Pulmonary artery endothelial cell (primary cell): Measurements from ENCODE around the gene TGFBR2. TPM values are rescaled to one million over a fixed set of nuclear protein-coding genes. Genes with fewer than 3 reads are reported as not detected.

Experiments
- DNase-seq: peaks from one replicate; pipeline ENCODE4 v3.0.0-alpha.2; 2011; ENCODE audit warnings: low read depth, low spot score
- total RNA-seq: library from RNA; depleted of rRNA; stranded (reverse); fragments of >200 nt; gene quantifications from 2 replicates; pipeline ENCODE4 v1.2.3, GENCODE V29; 2014

TGFBR2 gene
- total RNA-seq, 1 donor from 2014 or later: 379 TPM

DNA sequence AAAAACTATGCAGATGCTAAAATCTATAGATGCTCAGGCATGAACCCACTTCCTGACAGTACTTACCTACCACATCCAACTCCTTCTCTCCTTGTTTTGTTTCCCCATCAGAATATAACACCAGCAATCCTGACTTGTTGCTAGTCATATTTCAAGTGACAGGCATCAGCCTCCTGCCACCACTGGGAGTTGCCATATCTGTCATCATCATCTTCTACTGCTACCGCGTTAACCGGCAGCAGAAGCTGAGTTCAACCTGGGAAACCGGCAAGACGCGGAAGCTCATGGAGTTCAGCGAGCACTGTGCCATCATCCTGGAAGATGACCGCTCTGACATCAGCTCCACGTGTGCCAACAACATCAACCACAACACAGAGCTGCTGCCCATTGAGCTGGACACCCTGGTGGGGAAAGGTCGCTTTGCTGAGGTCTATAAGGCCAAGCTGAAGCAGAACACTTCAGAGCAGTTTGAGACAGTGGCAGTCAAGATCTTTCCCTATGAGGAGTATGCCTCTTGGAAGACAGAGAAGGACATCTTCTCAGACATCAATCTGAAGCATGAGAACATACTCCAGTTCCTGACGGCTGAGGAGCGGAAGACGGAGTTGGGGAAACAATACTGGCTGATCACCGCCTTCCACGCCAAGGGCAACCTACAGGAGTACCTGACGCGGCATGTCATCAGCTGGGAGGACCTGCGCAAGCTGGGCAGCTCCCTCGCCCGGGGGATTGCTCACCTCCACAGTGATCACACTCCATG, 65.3 kb downstream of the TGFBR2 start:
- DNase-seq: no peak

DNA sequence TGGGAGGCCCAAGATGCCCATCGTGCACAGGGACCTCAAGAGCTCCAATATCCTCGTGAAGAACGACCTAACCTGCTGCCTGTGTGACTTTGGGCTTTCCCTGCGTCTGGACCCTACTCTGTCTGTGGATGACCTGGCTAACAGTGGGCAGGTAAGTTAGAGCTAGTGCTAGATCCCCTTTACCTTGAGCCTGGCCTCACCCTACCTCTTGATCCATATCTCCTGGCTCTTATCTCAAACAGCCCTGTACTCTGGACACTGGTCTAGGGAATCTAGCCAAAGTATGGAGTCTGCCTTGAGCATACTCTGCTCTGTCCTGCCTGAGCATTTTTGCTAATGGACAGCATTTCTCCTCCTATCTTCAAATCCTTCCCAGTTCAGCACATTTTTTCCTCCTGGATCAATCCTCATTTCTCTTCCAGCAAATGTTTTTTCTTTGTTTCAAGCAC, 65.9 kb downstream of the TGFBR2 start:
- no peak for DNase-seq

DNA sequence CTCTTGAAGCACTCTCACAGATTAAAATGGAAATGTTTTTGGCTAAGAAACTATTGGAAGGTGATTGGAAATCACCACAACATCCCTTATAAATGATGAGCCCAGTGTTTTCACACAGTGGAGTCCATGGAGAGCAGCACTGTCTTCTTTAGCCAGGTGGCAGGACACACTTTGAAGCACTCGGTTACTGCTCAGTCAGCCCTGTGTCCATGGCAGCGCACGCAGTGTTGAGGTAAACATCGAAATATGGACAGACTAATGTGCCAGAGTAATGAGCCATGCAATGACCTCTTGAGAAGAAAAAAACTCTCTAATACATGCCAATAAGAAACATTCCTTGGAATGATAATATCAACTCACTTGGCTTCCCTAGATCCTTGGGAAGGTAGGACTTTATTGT, 66.6 kb downstream of the TGFBR2 start:
- no peak for DNase-seq

DNA sequence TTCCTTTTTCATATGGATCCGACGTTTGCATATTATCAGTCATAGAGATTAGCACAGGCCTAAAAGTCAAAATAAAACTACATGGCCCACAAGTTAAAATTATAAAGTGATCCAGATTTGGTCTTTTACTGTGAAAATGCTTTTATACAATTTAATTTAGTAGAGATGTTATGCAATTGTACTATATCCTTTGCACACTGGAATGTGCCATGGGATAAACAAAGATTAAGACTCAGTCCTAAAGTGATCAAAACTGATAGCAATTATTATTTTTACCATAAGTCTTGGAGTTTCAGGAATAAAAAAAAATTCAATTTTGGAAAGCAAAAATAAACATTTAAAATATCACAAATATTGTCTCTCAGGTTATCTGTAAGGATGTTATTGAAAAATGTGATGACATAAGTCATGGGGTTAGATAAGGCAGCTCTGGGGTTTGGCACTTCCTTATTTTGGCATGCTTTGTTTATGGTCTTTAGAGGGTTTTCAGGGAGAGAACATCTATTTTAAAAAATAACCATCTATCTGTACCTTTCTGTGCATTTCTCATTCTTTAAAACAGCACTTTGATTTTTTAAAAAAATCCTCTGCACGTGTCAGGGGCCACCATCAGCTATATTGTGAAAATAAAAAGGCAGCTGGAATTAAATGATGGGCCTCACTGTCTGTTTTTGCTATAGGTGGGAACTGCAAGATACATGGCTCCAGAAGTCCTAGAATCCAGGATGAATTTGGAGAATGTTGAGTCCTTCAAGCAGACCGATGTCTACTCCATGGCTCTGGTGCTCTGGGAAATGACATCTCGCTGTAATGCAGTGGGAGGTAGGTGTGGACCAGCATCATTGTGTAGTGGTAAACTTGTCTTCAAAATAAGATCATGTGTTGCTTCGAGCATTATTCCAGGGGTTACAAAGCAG, 67.3 kb downstream of the TGFBR2 start:
- DNase-seq: no peak

DNA sequence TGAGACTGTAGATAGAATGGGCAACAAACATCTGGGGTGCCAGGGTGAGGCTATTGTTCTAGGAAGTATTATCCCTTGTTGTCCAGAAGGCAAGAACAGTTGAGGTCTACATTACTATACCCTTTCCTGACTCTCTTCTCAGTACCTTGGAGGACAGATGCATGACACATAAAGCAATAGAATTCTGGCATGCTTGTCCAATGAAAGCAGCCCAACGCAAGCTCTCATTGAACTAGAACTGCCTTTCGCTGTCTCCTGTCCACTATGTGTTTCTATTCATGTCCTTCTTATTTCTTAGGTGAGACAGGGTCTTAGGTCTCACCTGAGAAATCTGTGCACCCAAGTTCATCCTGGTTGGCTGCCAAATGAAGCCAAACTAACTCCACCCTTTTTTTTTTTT, 68.6 kb downstream of the TGFBR2 start:
- no peak for DNase-seq

DNA sequence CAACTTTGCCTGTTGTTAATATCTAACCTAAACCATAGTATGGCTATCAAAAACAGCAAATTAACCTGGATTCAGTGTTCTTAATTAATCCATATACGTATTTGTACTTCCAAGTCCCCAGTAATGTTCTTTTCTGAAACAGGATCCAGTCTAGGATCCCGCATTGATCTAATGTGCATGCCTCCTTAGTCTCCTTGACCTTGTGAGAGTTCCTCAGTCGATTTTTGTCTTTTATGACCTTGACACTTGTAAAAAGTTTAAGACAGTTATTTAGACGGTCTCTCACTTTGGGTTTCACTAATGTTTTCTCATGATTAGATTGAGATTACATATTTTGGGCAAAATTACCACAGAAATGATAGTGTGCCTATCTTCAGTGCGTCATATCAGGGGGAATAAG, 69.4 kb downstream of the TGFBR2 start:
- no peak for DNase-seq

DNA sequence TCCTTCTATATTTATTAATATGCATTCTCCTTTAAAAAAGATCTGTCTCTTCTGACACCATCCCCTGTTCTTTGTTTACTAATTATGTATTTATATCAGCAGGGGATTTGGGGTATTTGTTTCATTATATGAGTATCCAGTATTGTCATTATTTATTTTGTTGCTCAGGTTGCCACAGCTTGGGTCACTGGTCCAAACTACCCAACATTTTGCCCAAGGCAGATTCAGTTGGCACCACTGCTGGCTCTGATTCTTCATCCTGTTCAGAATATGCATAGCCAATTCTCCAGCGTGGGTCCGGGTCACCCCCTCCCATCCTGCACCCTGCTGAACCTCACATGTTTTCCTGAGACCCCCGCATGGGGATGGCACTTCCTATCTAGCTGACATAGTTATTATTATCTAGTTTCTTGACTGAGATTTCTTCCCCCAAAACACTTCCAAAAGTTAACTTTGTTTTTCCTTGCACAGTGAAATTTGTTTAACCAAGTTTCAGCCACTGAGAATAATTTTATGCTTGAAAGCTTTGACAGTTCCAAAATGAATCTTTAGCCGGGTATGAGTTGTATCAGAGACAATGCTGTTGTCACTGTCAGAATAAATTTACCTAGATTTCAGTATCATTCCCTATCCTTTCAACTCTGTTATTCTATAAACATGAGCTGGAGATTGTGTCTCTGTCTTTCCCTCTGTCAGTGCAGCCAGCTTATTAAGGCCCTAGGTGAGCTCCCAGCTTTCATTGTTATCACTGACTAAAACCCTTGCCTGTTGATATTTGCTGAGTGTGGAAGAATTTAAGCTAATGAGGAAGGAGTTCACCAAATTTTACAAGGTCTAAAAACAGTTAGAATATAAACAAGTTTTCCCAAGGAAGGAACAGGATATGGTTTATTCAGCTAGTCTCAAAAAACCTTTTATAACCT, 70.3 kb downstream of the TGFBR2 start:
- no peak for DNase-seq

DNA sequence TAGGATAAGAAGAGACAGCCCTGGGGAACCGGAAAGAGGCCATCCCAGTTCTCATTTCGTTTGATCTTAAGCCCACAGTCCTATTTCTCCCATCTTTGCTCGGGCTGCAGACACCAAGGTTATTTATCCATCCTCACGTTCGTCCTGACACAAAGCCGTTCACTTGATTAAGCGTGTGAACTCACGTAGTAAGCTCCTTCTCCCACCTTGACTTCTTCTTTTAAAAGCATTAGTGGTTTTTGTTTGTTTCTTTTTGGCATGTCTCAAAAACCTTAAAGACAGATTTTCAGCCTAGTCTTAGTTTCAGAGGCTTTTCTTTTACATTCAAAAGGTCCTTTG, 70.9 kb downstream of the TGFBR2 start:
- no peak for DNase-seq

DNA sequence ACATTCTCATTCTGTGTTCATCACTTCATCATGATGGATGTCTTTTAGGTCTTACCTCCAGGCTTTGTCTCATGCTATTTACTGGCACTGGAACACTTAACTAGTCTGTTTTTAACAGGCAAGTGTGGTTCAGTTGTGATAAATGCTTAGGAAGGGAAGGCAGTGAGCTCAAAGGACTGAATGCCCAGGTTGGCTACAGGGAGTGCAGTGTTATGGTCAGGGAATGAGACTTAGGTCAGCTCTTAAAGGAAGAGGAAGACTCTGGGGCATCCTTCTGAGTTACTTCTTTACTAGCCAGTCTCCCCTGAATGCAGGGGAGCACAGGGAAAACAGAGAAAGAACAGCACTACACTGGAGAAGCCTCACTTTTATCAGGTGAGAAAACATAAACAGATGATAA, 72.6 kb downstream of the TGFBR2 start:
- no peak for DNase-seq

DNA sequence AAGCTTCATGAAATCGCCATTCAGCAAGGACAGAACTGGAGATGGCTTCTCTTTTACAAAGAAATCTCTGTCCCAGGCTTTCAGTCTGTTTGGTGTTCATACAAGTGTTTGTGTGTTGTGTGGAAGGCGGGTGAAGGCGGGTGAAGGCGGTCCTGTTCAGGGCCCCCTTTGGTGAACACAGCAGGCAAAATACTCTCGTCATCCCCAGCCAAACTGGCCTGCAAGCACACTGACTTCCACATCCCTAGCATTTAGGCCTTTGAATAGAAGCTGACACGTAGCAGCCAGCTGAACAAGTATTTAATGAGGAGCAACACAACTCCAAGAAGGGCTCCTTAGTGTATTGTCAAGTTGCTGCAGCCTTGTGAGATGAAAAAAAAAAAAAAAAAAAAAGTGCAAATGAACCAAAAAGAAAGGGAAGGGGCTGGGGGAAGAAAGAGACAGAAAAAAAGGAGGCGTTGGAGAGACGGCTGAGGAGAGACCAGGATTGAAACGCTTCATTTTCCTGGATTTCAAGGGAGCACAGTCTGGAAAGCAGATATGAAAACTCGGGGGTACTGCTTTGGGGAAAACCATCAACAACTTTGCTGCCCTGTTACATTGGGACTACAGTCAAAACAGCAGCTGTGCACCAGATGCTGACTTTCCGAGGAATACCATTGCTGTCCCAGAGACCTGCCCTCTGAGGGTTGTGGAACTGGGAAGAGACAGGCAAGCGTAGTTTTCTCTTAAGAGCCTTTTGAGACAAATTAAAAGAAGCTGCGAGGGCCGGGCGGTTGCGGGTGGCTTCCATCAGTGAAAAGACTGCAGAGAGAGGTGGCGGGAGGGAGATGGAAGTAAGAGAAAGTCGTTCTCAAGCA, 74.6 kb downstream of the TGFBR2 start:
- DNase-seq: no peak

DNA sequence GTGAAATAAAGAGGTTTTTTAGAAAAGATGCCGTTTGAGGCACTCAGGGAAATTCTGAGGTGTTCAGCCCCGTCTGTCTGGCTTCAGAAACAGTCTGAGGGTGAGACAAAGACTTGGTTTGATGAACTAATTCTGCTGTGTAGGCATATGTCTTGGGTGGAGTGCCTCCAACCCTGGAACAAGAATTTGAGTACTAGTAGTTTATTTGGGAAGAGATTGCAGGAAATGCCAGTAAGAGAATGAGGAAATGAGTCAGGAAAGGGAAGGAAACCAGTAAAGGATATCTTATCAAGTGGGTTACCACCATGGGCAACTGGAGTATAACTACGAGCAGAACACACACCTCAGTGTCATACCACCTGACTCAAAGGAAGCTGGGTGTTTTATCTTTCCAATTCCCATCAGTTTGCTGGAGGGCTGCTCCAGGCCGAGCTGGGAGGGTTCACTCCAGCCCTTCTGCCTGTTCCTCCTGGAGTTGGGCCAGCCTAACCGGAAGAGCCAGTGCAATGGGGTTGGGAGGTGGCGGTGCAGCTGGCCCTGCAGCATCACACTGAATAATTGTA, 75.3 kb downstream of the TGFBR2 start:
- peak; percentile 97 for DNase-seq

DNA sequence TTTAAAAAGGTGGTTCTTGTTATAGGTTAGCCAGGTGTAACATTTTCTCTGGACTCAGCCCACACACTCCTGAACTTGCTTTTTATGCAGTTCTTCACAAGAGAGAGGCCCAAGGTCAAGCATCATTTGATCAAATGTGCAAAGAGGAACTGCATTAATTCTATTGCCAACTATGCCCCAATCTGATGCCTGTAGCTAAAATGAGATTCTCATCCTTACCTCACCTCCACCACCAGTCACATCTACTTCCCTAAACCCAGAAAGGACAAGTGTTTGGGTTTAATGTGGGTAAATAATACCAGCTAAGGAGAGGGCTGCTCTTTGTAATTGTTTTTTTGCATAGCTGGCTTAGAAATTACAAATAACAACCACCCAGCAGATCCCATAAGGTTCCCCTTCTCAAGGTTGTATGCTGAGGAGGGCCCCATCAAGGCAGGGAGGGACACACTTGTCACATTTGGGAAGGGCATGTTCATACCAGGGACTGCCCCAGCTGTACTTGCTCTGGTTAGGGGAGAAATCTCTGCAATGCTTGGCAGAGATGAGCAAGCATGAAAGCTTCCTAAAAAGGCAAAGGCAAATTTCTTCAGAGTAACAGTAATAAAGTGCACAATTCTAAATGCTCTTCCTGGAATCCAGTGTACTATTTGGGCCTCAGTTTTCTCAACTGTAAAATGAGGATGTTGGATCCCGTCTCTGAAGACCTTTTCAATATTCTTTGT, 76.2 kb downstream of the TGFBR2 start:
- DNase-seq: no peak

DNA sequence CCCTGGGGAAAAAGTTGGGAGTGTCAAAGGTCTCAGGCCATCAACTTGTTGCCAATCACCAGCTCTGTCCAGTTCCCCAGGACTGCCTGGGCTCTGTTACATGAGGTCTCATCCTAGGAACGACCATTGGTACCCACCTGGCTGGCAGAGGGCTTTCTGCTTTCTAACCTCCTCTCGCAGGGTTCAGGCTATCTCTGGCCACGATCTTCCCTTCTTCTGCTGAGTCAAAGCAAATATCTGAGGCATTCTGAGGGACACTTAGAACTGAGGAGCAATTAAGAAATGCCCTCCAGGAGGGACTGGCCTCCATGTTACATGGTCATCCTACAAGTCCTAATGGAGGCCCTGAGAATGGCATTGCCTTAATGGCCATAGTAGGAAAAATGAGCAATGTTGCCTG, 77.4 kb downstream of the TGFBR2 start:
- DNase-seq: no peak

DNA sequence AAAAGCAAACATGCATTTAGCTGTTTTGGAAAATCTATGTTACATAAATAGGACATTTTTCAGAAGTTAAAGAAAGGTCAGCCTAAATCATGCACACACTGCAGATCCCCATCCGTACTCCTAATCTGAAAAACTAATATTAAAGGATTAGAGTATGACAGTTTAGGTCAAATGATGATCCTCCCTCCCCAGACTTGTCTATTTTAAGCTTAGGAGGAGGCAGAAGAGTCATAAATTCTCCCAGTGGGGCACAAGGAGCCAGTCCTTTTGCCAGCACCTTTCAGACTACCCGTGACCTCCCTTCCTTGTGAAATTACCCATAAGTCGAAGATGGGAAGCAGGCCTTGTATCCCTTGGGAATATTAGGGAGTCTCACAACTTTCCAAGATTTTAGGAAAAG, 78.0 kb downstream of the TGFBR2 start:
- DNase-seq: no peak

DNA sequence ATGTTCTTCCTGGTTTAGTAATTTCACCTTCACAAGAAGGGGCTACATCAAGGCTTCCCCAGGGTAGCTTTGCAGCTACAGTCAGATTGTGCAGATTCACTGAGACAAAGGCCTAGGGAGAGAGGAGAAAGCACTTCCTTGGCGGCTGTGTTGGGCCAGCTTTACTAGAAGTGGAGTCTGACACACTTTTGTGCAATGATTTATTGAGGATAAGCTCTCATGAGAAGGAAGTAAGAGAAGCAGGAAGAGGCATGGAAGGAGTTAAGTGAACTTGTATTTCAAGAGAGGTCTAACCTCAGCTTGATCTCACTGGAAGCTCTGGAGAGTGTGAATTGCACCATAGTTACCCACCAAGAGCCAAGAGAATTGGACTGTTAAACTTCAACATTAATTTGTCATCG, 78.9 kb downstream of the TGFBR2 start:
- DNase-seq: no peak

DNA sequence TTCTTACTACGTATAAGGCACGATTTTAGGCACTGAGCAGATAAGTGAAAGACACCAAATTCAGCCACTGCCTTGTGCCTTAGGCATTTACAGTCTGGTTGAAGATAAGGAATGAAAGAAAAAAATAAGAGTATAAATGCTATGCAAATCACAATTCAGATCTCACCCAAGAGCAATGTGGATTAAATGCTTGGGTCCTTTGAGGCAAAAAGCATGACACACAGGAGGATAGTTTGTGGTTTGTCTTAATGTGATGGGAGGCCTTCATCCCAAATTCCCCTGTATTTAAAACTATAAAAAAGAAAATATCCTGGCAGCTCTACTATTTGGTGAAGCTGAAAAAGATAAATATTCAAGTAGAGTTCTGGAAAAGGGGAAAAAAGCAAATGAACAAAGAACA, 79.8 kb downstream of the TGFBR2 start:
- DNase-seq: no peak

DNA sequence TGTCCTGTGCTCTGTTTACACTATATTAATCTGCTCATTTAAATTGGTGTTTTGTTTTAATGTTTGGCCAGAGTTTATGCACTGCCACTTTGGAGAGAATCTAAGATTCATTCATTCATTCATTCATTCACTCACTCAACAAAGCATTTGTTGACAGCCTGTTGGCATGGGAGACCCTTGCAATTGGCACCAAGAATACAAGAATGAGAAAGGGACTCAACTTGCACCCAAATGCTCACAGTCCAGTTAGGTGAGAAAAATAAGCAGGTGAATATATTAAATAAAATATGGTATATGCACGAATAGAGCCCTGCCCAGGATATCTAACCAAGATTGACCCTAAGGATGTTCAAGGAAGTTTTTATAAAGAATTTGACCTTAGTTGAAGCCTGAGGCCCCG, 80.4 kb downstream of the TGFBR2 start:
- DNase-seq: no peak

DNA sequence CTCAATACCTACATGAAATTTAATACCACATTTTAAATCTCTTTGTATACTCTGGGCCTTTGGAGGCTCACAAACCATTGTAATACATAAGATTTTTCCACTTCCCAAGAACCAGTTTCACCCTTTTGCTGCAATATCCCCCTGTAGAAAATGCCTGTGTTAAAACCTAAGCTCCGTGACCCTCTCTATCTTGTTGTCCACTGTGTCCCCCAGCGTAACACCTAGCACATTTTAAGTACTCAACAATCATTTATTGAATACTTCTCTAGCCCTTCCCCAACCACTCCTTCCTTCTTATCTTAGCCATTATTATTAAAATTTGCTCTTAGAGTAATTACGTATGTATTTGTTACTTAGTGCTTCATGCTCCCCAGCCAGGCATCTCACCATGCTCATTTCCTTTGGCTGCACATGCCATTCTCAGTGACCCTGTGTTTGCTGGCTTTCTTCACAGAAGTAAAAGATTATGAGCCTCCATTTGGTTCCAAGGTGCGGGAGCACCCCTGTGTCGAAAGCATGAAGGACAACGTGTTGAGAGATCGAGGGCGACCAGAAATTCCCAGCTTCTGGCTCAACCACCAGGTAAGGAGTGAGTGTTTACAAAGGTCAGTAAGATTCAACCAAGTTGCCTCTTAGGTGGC, 81.6 kb downstream of the TGFBR2 start:
- DNase-seq: no peak
